Measurements from ENCODE around the gene MAMDC2.

The MAMDC2 gene

GRCh38 chr9:70261131-70261870 lies 217.7 kb downstream of the MAMDC2 start:
- H3K4me3 ChIP-seq (replicated peaks in 1 of 2; ENCODE audit: low read depth in 2 of 2, low read length in 2 of 2), result no peak overlapping the region
- peak in 1 of 2 donors; percentile 21 for DNase-seq (ENCODE audit: low read depth in 2 of 2)
- TF ChIP-seq CTCF (IDR thresholded peaks at IDR 0.05; ENCODE audit: low read depth, low read length), result no peak

GRCh38 chr9:70262366-70262765 lies 218.7 kb downstream of the MAMDC2 start:
- TF ChIP-seq CTCF (IDR thresholded peaks at IDR 0.05; ENCODE audit: low read depth, low read length), result no peak
- no peak overlapping the region for H3K4me3 ChIP-seq (replicated peaks in 1 of 2; ENCODE audit: low read depth in 2 of 2, low read length in 2 of 2)
- no peak for DNase-seq (ENCODE audit: low read depth in 2 of 2)

GRCh38 chr9:70262948-70263347 lies 219.3 kb downstream of the MAMDC2 start:
- no peak overlapping the region for H3K4me3 ChIP-seq (replicated peaks in 1 of 2; ENCODE audit: low read depth in 2 of 2, low read length in 2 of 2)
- no peak for TF ChIP-seq CTCF (IDR thresholded peaks at IDR 0.05; ENCODE audit: low read depth, low read length)
- peak in 1 of 2 donors; percentile 26 for DNase-seq (ENCODE audit: low read depth in 2 of 2)

- TF ChIP-seq CTCF (IDR thresholded peaks at IDR 0.05; ENCODE audit: low read depth, low read length), result no peak
Observed at GRCh38 chr9:70263421-70263820, 219.8 kb downstream of the MAMDC2 start.

More at GRCh38 chr9:70263421-70263820, 219.8 kb downstream of the MAMDC2 start:
- H3K4me3 ChIP-seq (replicated peaks in 1 of 2; ENCODE audit: low read depth in 2 of 2, low read length in 2 of 2), result no peak overlapping the region
- peak in 1 of 2 donors; percentile 56 for DNase-seq (ENCODE audit: low read depth in 2 of 2)
